GM12865 (cell line): ENCODE results near the gene PPIAL4G.
A peak's percentile ranks its signal among the peaks of the same experiment; 100 is the strongest.
"Not testable (repeated sequence)": the region's sequence is repeated elsewhere in the genome, so short reads cannot be mapped to it uniquely, and the experiment has no call there.

Source experiments
- DNase-seq: peaks from one replicate; pipeline ENCODE4 v3.0.0; 2010; ENCODE audit warnings: low read depth
- H3K4me3 ChIP-seq: 2 replicates; pipeline ENCODE4 v1.5.1; 2011; ENCODE audit warnings: mild to moderate bottlenecking, low read depth, low read length, control low read depth

The PPIAL4G gene

DNA sequence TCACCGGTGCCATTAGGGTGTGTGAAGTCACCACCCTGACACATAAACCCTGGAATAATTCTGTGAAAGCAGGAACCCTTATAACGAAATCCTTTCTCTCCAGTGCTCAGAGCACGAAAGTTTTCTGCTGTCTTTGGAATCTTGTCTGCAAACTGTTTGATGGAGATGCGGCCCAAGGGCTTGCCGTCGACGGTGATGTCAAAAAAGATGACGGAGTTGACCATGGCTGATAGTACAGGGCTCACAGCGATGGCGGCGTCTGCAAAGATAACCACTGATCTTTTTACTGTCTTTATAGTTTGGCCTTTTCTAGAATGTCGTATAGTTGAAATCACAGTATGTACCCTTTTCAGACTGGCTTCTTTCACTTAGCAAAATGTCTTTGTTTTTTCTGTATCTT is at the start of gene PPIAL4G:
PPIAL4G (minus strand) TSS at position 274 of the 400 bp plus-strand sequence; CDS start at position 224, 50 bp downstream.
- not testable (repeated sequence) for H3K4me3 ChIP-seq, DNase-seq

GRCh38 chr1:148532158-148532557 is 49.1 kb upstream of the PPIAL4G start:
- not testable (repeated sequence) for H3K4me3 ChIP-seq, DNase-seq

GRCh38 chr1:148529101-148529567 is 46.0 kb upstream of the PPIAL4G start:
- peak overlapping the region; percentile 20 for H3K4me3 ChIP-seq
- DNase-seq: peak; percentile 81

- not testable (repeated sequence) for H3K4me3 ChIP-seq, DNase-seq
Measured at GRCh38 chr1:148528591-148528990, 45.5 kb upstream of the PPIAL4G start.

- not testable (repeated sequence) for DNase-seq, H3K4me3 ChIP-seq
Measured at GRCh38 chr1:148526587-148526986, 43.5 kb upstream of the PPIAL4G start.

DNA sequence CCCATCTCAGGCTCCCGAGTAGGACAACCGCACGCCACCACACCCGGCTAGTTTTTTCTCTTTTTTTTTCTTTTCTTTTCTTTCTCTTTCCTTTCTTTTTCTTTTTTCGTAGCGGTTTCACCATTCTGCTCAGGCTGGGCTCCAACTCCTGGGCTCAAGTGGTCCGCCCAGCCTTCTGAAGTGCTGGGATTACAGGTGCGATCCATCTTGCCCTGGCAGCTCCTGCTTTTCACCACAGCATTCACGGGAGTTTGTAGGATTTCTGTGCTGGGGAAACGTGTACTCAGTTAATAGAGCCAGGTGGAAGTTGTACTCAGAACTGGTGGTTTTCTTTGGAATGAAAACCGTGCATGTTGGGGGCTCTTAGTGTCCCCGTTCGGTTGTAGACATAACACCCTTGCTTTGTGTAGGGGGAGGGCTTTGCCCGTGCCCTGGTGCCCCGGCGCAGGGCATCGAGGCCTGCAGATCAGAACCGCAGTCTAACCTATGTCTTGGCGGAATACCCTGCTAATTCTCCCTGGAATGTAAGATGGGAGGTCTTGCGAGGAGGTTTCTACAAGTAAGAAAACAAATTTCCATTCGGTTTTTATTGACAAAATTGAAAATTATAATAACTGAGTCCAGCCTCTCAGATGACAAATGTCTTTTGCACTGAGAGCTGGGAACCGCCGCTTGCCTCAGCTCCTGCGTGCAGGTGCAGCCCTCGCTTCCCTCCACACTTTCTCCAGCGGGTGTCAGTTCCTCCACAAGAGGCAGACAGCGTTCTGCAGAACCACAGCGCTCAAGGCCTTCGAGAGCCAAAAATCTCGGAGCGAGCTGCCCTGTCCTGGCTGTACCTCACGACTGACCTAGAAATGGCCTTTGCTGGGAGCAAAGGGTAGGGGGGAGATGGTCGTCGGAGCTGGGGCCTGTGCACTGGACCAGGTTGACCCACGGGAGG is 40.4 kb upstream of the PPIAL4G start:
- not testable (repeated sequence) for DNase-seq

DNA sequence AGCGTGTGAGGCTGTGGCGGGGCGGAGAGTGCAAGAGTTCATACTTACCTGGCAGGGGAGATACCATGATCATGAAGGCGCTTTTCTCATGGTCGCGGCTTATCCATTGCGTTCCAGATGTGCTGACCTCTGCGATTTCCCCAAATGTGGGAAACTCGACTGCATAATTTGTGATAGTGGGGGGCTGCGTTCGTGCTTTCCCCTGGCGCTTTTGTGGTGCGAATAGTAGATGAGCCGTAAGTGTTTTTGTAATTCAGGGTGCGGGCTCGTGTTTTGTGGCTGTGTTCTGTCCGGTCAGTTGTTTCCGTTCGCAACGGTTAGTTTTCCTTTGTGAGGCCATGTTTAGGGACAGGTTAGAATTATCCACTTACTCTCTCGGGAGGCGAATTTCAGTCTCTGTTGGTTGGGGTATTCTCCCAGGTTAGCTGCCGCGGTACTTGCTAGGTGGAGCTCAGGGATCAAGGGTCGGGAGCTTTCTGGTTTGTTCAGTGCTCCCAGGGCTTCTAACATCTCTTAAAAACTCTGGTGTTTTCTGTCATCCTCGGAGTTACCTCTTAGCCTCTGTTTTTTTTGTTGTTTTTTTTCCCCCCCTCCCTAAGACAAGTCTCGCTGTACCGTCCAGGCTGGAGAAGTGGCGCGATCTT is 39.6 kb upstream of the PPIAL4G start:
- H3K4me3 ChIP-seq: peak overlapping the region; percentile 20
- DNase-seq: peak; percentile 99

More for the DNA sequence above, 40.4 kb upstream of the PPIAL4G start:
- H3K4me3 ChIP-seq: not testable (repeated sequence)

DNA sequence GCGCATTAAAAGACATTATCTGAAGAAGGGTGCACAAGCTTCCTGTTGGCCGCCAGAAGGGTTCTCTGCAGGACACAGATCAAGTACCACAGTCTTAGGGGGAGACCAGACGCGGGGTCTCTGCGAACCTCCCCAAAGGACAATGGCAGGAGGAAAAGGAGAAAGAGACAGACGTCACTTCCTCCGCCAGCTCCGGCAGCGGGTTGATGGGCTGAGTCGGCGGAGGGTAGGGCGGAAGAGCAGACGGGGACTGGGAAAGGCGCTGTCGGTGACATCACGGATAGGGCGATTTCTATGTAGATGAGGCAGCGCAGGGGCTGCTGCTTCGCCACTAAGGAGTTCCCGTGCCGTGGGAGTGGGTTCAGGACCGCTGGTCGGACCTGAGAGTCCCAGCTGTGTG is 39.0 kb upstream of the PPIAL4G start:
- DNase-seq: peak; percentile 95
- peak overlapping the region; percentile 11 for H3K4me3 ChIP-seq

- not testable (repeated sequence) for H3K4me3 ChIP-seq, DNase-seq
Measured at GRCh38 chr1:148514310-148514709, 31.2 kb upstream of the PPIAL4G start.

DNA sequence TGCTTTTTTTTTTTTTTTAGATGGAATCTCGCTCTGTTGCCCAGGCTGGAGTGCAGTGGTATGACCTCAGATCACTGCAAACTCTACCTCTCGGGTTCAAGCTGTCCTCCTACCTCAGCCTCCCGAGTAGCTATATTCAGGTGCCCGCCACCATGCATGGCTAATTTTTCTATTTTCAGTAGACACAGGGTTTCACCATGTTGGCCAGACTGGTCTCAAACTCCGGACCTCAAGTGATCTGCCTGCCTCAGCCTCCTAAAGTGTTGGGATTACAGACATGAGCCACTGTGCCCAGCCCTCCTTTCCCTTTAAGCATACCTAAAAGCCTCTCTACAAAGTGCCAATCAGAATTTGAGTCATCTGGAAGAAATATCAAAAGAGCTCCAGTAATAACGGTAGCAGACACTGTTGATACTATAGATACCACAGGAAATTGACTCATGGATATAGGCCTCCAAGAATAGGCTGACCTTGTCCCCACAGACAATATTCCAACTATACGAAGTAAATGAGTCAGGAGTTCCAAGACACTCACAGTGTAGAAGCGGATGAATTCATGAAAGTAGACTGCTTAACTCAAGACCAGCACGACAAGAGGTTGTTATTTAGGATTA is 29.6 kb upstream of the PPIAL4G start:
- not testable (repeated sequence) for H3K4me3 ChIP-seq, DNase-seq

DNA sequence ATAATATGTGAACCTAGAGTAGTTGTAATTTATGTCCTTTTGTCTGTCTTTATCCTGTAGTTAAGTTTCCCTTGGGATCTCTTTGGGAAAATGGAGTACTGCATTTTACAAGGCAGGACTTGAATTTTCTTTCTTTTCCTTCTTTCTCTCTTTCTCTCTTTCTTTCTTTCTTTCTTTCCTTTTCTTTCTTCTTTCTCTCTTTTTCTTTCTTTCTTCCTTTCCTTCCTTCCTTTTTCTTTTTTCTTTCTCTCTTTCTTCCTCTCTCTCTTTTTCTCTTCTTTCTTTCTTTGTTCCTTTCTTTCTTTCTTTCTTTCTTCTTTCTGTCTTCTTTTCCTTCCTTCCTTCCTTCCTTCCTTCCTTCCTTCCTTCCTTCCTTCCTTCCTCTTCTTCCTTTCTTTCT is 10.8 kb upstream of the PPIAL4G start:
- not testable (repeated sequence) for H3K4me3 ChIP-seq, DNase-seq

- H3K4me3 ChIP-seq: not testable (repeated sequence)
Measured at GRCh38 chr1:148481134-148481533, 2.0 kb downstream of the PPIAL4G start.

DNA sequence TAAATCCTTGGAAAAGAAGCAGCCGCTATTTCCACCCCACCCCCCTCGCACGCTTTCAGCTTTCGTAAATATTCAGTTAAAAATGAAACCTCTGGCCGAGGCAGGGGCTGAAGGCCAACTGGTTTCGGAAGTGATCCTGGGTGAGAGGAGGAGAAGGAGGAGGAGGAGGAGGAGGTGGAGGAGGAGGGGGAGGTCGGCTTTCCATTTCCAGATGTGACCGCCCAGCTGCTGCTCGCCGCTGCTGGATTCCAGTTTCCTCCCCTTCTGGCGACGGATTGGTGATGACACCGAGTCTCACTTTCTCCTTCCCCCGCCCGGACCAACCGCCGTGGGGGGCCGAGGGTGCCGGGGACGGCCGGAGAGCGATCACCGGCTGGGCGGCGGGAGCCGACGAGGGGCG is 23.4 kb downstream of the PPIAL4G start:
- peak overlapping the region; percentile 64 for H3K4me3 ChIP-seq
- not testable (repeated sequence) for DNase-seq

More at GRCh38 chr1:148481134-148481533, 2.0 kb downstream of the PPIAL4G start:
- DNase-seq: not testable (repeated sequence)

- peak overlapping the region; percentile 64 for H3K4me3 ChIP-seq
- peak; percentile 59 for DNase-seq
Measured at GRCh38 chr1:148458901-148459581, 24.1 kb downstream of the PPIAL4G start.

- DNase-seq: not testable (repeated sequence)
- peak overlapping the region; percentile 44 for H3K4me3 ChIP-seq
Measured at GRCh38 chr1:148458398-148458797, 24.7 kb downstream of the PPIAL4G start.

DNA sequence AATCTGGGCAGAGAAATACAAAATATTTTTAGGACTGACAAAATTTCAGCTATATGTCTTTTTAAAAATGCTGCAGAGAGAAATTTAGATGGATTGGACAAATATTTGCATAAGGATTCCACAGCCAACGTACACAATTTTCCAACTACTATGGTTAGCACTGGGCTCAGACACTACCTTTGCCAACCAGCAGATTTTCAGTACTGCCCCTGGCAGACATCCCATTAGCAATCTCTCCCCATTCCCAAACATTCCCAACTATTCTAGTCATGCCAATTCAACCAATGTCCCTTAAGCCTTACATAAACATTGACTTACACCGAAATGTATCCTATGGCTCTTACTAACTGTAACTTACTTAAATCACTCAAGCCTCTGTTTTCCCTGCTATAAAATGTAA is 30.3 kb downstream of the PPIAL4G start:
- H3K4me3 ChIP-seq, DNase-seq: not testable (repeated sequence)

DNA sequence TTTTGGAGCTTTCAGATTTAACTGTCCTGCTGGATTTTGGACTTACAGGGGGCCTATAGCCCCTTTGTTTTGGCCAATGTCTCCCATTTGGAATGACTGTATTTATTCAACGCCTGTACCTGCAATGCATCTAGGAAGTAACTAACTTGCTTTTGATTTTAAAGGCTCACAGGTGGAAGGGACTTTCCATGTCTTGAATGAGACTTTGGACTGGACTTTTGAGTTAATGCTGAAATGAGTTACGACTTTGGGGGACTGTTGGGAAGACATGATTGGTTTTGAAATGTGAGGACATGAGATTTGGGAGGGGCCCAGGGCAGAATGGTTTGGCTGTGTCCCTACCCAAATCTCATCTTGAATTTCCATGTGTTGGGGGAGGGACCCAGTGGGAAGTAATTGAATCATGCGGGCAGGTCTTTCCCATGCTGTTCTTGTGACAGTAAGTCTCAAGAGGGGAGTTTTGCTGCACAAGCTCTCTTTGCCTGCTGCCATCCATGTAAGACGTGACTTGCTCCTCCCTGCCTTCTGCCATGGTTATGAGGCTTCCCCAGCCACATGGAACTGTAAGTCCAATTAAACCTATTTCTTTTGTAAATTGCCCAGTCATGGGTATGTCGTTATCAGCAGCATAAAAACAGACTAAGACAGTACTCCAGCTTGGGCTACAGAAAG is 43.3 kb downstream of the PPIAL4G start:
- DNase-seq, H3K4me3 ChIP-seq: not testable (repeated sequence)
